A549 (cell line): ENCODE results near the gene PPOX. TPM values are rescaled to one million over a fixed set of nuclear protein-coding genes. Genes with fewer than 3 reads are reported as not detected.

Experiments
- ATAC-seq, 2 experiments: fragments of 200-7000 bp in 1 of 2; fragments of >200 bp in 1 of 2; cut with Nextera tagmentation in 1 of 2; cut with Tn5 transposase in 1 of 2; 3 replicates each; pipeline versions ENCODE4 v1.8.0 to v1.9.1; 2018 to 2020; ENCODE audit warnings: mild to moderate bottlenecking in 1 of 2, moderate library complexity in 1 of 2
- CTCF ChIA-PET: fragments of 300-600 bp; sonication (Branson Sonifier 250); formaldehyde crosslinking; extraction: SDS; loops from one replicate; lab custom pipeline; 2021; ENCODE audit warnings: antibody characterized with exemption, inconsistent platforms; lab: Yijun Ruan, JAX
- POLR2A ChIA-PET: fragments of 350-600 bp; formaldehyde crosslinking; extraction: SDS; loops from one replicate; lab custom pipeline; 2021; ENCODE audit warnings: antibody characterized with exemption, inconsistent platforms; lab: Yijun Ruan, JAX
- DNase-seq, 2 experiments: peaks; one replicate each; pipeline versions ENCODE4 v3.0.0 to v3.0.0-alpha.2; 2011 to 2016; ENCODE audit warnings: low read depth in 1 of 2, low spot score in 1 of 2
- FAIRE-seq: peaks from 2 replicates; lab custom pipeline; 2011; peaks lifted over from hg19 to GRCh38; lab: Jason Lieb, UNC
- H3K27ac ChIP-seq, 2 experiments: fragments of >200 bp; sonication (Bioruptor Twin); formaldehyde crosslinking; 3 replicates each; pipeline ENCODE4 v1.5.1; 2016 to 2017
- H3K4me1 ChIP-seq: fragments of >200 bp; sonication (Bioruptor Twin); formaldehyde crosslinking; 3 replicates; pipeline ENCODE4 v1.6.1; 2016
- H3K4me2 ChIP-seq: fragments of >200 bp; sonication (Bioruptor Twin); formaldehyde crosslinking; 3 replicates; pipeline ENCODE4 v1.6.1; 2016
- H3K4me3 ChIP-seq: fragments of >200 bp; sonication (Bioruptor Twin); formaldehyde crosslinking; 3 replicates; pipeline ENCODE4 v1.5.1; 2016
- H3K9me3 ChIP-seq: fragments of >200 bp; sonication (Bioruptor Twin); formaldehyde crosslinking; 3 replicates; pipeline ENCODE4 v1.6.1; 2016
- CBX2 ChIP-seq: fragments of 200-600 bp; sonication (generic); IDR thresholded peaks from 2 replicates; pipeline ENCODE4 v1.6.1; 2016; ENCODE audit warnings: low read depth, mild to moderate bottlenecking, borderline replicate concordance
- CHD2 ChIP-seq: fragments of 150-350 bp; IDR thresholded peaks from 2 replicates; pipeline ENCODE4 v1.6.1; 2014; ENCODE audit warnings: low read length; ENCODE audit not compliant: partially characterized antibody
- CHD4 ChIP-seq: fragments of 200-600 bp; sonication (generic); IDR thresholded peaks from 2 replicates; pipeline ENCODE4 v1.6.1; 2016; ENCODE audit warnings: antibody characterized with exemption, mild to moderate bottlenecking, borderline replicate concordance
- EHMT2 ChIP-seq: fragments of 200-600 bp; sonication (generic); IDR thresholded peaks from 2 replicates; pipeline ENCODE4 v1.6.1; 2016; ENCODE audit warnings: antibody characterized with exemption, low read depth, mild to moderate bottlenecking, moderate library complexity
- EP300 ChIP-seq, 2 experiments: fragments of >200 bp; sonication (Bioruptor Twin); formaldehyde crosslinking; IDR thresholded peaks; 2 replicates in 1 of 2; 3 replicates in 1 of 2; pipeline ENCODE4 v1.6.1; 2016 to 2017
- ESRRA ChIP-seq: fragments of 150-350 bp; IDR thresholded peaks from 2 replicates; pipeline ENCODE4 v1.6.1; 2014; ENCODE audit warnings: mild to moderate bottlenecking, low read length, borderline replicate concordance
- FOSB ChIP-seq: fragments of 250-450 bp; sonication (Bioruptor Pico); IDR thresholded peaks from 2 replicates; pipeline ENCODE4 v1.5.0; 2020; ENCODE audit warnings: mild to moderate bottlenecking, moderate library complexity
- FOSL2 ChIP-seq, 2 experiments: fragments of 450-650 bp in 1 of 2; fragments of >200 bp in 1 of 2; sonication (Bioruptor Twin) in 1 of 2; formaldehyde crosslinking; IDR thresholded peaks; 2 replicates each; pipeline versions ENCODE4 v1.5.0 to v1.6.1; 2016 to 2020; ENCODE audit warnings: mild to moderate bottlenecking in 1 of 2, moderate library complexity in 1 of 2
- FOXS1 ChIP-seq: fragments of 250-450 bp; sonication (Bioruptor Pico); IDR thresholded peaks from 2 replicates; pipeline ENCODE4 v1.5.0; 2020; ENCODE audit warnings: mild to moderate bottlenecking, moderate library complexity
- HEYL ChIP-seq: fragments of 250-450 bp; sonication (Bioruptor Pico); IDR thresholded peaks from 2 replicates; pipeline ENCODE4 v1.8.0; 2021; ENCODE audit warnings: mild to moderate bottlenecking, moderate library complexity
- HOXA7 ChIP-seq: fragments of 250-450 bp; sonication (Bioruptor Pico); IDR thresholded peaks from 2 replicates; pipeline ENCODE4 v1.5.0; 2020; ENCODE audit warnings: mild to moderate bottlenecking, moderate library complexity
- HOXB13 ChIP-seq: fragments of 250-450 bp; sonication (Bioruptor Pico); IDR thresholded peaks from 2 replicates; pipeline ENCODE4 v1.5.0; 2020; ENCODE audit warnings: low read depth, mild to moderate bottlenecking, moderate library complexity
- KDM1A ChIP-seq: fragments of 200-600 bp; sonication (generic); IDR thresholded peaks from 2 replicates; pipeline ENCODE4 v1.6.1; 2016; ENCODE audit warnings: low read depth, mild to moderate bottlenecking
- MAZ ChIP-seq: fragments of 150-350 bp; IDR thresholded peaks from 2 replicates; pipeline ENCODE4 v1.6.1; 2014; ENCODE audit warnings: antibody characterized with exemption, low read depth, low read length, borderline replicate concordance
- MYC ChIP-seq: IDR thresholded peaks from 2 replicates; pipeline ENCODE4 v1.6.1; 2012; ENCODE audit warnings: mild to moderate bottlenecking, inconsistent platforms, low read length, improper control_type of control experiment, borderline replicate concordance
- NFE2L2 ChIP-seq: fragments of 150-350 bp; conservative IDR thresholded peaks from 2 replicates; pipeline ENCODE4 v1.6.1; 2014; ENCODE audit warnings: low read length
- PHF8 ChIP-seq: fragments of 200-600 bp; sonication (generic); IDR thresholded peaks from 2 replicates; pipeline ENCODE4 v1.6.1; 2016; ENCODE audit warnings: low read depth, mild to moderate bottlenecking, antibody characterized with exemption, moderate library complexity, borderline replicate concordance
- POLR2A ChIP-seq: IDR thresholded peaks from 2 replicates; pipeline ENCODE4 v1.6.1; 2012; ENCODE audit warnings: mild to moderate bottlenecking, low read length
- POLR2AphosphoS2 ChIP-seq: conservative IDR thresholded peaks from 2 replicates; pipeline ENCODE4 v1.6.1; 2012; ENCODE audit warnings: low read length, improper control_type of control experiment, inconsistent platforms
- RAD21 ChIP-seq, 2 experiments: fragments of >200 bp in 1 of 2; sonication (Bioruptor Twin) in 1 of 2; formaldehyde crosslinking in 1 of 2; IDR thresholded peaks in 1 of 2; conservative IDR thresholded peaks in 1 of 2; 2 replicates in 1 of 2; 3 replicates in 1 of 2; pipeline ENCODE4 v1.6.1; 2012 to 2018; ENCODE audit warnings: inconsistent platforms in 1 of 2
- RCOR1 ChIP-seq: fragments of 150-350 bp; IDR thresholded peaks from 2 replicates; pipeline ENCODE4 v1.6.1; 2014; ENCODE audit warnings: antibody characterized with exemption, low read length, low read depth
- ZC3H11A ChIP-seq: fragments of 450-650 bp; IDR thresholded peaks from 2 replicates; pipeline ENCODE4 v1.6.1; 2014; ENCODE audit warnings: antibody characterized with exemption, mild to moderate bottlenecking
- ZFP36 ChIP-seq: fragments of 450-650 bp; IDR thresholded peaks from 2 replicates; pipeline ENCODE4 v1.6.1; 2014; ENCODE audit warnings: borderline replicate concordance; ENCODE audit not compliant: partially characterized antibody
- WGBS: methylation state at CpG from one replicate; pipeline ENCODE4 v1.1.6; 2017; ENCODE audit errors: missing lambda C conversion rate; 5-methylcytosine and 5-hydroxymethylcytosine counted together
- polyA plus RNA-seq, 4 experiments: library from polyadenylated mRNA; depleted of rRNA in 3 of 4; stranded (reverse); fragments of >200 nt; fragmentation: RNase III in 1 of 4; extraction: RNeasy Plus Mini Kit Qiagen cat#74134 plus additional on column Dnase treatment in 1 of 4; gene quantifications; 2 replicates in 3 of 4; 3 replicates in 1 of 4; pipeline ENCODE4 v1.2.3, GENCODE V29; 2011 to 2017
- TF ChIP-seq, protein P1 (sequence below): fragments of 250-450 bp; sonication (Bioruptor Pico); IDR thresholded peaks from 2 replicates; pipeline ENCODE4 v1.5.0; 2020; ENCODE audit warnings: low read depth, mild to moderate bottlenecking, moderate library complexity
- TF ChIP-seq, protein P2 (sequence below): IDR thresholded peaks from 2 replicates; pipeline ENCODE4 v1.6.1; 2012
- TF ChIP-seq, protein P3 (sequence below): fragments of 450-650 bp; IDR thresholded peaks from 2 replicates; pipeline ENCODE4 v1.6.1; 2014; ENCODE audit warnings: antibody characterized with exemption
- TF ChIP-seq, protein P4 (sequence below): fragments of >200 bp; sonication (Bioruptor Twin); formaldehyde crosslinking; IDR thresholded peaks from 2 replicates; pipeline ENCODE4 v1.6.1; 2016
- TF ChIP-seq, protein P5 (sequence below): fragments of >200 bp; sonication (Bioruptor Twin); formaldehyde crosslinking; IDR thresholded peaks from 3 replicates; pipeline ENCODE4 v1.5.1; 2016
- TF ChIP-seq, protein P6 (sequence below): fragments of 150-350 bp; IDR thresholded peaks from 2 replicates; pipeline ENCODE4 v1.6.1; 2014; ENCODE audit warnings: low read depth, mild to moderate bottlenecking, low read length

Gene PPOX
- polyA plus RNA-seq, 2 of the 4 experiments (the other 2 are of a cell fraction) = 13.8 to 14.1 TPM

DNA sequence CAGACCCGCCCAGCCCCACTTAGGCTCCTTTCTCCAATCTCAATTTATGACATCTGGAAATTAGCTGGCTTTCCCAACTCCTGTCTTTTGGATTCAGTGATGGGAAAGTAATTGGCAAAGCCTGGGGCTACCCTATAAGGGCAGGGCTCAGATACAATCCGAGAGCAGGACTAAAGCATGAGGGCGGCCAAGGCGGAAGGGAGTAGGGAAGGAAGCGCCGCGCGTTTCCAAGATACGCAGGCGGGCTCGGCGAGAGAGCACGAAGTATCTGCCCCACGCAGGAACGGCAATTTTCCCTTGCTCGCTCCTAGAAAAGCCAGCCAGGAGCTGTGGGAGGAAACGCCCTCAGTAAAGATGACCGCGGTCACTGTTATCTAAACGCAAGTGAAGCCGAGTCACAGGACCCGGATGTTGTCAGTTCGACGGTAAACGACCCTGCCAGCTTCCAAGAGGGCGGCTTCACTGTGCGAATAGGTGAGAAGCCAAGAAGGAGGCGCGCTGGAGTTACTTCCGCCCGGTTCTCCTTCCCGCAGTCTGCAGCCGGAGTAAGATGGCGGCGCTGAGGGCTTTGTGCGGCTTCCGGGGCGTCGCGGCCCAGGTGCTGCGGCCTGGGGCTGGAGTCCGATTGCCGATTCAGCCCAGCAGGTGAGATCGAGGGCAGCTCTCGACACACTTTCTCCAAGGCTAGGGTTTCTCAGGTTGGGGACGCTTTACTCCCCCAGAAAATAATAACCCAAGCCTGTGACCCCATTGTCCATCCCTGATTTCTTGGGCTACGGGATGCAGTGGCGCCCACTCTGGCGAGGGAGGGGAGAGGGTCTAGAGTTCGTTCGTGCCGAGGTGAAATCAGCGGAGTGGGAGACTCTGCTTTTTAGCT is 35.8 kb downstream of the PPOX start, which contains the start of gene NDUFS2 (continued):
- TF ChIP-seq, protein P1, sequence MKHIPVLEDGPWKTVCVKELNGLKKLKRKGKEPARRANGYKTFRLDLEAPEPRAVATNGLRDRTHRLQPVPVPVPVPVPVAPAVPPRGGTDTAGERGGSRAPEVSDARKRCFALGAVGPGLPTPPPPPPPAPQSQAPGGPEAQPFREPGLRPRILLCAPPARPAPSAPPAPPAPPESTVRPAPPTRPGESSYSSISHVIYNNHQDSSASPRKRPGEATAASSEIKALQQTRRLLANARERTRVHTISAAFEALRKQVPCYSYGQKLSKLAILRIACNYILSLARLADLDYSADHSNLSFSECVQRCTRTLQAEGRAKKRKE (CRISPR knock-in tag) = no peak
- no peak for TF ChIP-seq NFE2L2
- TF ChIP-seq, protein P2, sequence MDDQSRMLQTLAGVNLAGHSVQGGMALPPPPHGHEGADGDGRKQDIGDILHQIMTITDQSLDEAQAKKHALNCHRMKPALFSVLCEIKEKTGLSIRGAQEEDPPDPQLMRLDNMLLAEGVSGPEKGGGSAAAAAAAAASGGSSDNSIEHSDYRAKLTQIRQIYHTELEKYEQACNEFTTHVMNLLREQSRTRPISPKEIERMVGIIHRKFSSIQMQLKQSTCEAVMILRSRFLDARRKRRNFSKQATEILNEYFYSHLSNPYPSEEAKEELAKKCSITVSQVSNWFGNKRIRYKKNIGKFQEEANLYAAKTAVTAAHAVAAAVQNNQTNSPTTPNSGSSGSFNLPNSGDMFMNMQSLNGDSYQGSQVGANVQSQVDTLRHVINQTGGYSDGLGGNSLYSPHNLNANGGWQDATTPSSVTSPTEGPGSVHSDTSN = 0 out of 2 replicates have a peak, but pooled peaks have one; percentile 20
- no peak for TF ChIP-seq POLR2AphosphoS2
- TF ChIP-seq FOSL2 (IDR thresholded peaks at IDR 0.05) = no peak
- TF ChIP-seq FOSL2 (CRISPR knock-in tag; IDR thresholded peaks at IDR 0.05) = no peak
- no peak for TF ChIP-seq HEYL (CRISPR knock-in tag)
- TF ChIP-seq FOSB = no peak
- TF ChIP-seq, protein P3, sequence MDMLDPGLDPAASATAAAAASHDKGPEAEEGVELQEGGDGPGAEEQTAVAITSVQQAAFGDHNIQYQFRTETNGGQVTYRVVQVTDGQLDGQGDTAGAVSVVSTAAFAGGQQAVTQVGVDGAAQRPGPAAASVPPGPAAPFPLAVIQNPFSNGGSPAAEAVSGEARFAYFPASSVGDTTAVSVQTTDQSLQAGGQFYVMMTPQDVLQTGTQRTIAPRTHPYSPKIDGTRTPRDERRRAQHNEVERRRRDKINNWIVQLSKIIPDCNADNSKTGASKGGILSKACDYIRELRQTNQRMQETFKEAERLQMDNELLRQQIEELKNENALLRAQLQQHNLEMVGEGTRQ = no peak
- no peak for TF ChIP-seq RCOR1
- TF ChIP-seq MAZ = no peak
- no peak for TF ChIP-seq FOXS1 (CRISPR knock-in tag)
- no peak for TF ChIP-seq ZFP36
- TF ChIP-seq MYC = 0 out of 2 replicates have a peak, but pooled peaks have one; percentile 29
- no peak for TF ChIP-seq ZC3H11A
- no peak for TF ChIP-seq ESRRA
- no peak for TF ChIP-seq KDM1A
- no peak for TF ChIP-seq CHD4
- TF ChIP-seq RAD21 (conservative IDR thresholded peaks at IDR 0.05 in 1 of 2, IDR thresholded peaks at IDR 0.05 in 1 of 2) = no peak
- TF ChIP-seq, all 56 proteins: peak for 12

DNA sequence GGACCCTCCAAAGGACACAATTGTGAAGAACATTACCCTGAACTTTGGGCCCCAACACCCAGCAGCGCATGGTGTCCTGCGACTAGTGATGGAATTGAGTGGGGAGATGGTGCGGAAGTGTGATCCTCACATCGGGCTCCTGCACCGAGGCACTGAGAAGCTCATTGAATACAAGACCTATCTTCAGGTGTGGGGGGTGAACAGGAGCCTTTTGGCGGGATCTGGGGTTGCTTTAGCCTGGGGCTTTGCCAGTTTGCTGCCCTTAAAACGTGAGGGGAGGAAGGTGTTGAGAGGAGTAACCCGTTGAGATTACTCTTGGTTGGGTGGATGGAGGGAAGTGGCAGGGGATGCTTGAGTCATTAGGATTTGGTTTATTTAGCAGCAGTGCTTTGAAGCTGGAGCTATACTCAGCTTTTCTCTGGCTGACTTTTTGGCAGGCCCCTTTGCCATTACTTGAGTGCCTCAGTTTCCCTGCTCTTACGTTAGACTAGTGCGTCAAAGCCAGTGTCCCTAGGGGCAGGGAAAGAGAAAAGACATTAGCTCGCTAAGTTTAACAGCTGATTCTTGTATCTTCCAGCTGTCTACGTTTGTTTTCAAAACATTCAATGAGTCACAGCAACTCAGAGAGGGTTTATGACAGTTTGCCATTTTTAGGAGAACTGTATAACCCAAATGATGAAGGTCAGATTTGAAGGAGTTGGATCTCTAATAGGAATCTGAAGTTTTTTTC is 40.4 kb downstream of the PPOX start:
- H3K27ac ChIP-seq = no peak overlapping the region
- WGBS = 86% methylated on average over 12 of the region's 12 CpGs
- POLR2A ChIA-PET = interaction anchor here (0.5 kb wide), 1 partner anchor 65 kb away, joined by 3 read pairs; no protein-coding TSS in a partner anchor
- DNase-seq (no peak), FAIRE-seq (no peak), ATAC-seq (no peak)
- TF ChIP-seq ESRRA (no peak), HOXB13 (no peak), EHMT2 (no peak), KDM1A (no peak), FOSB (no peak), ZC3H11A (no peak), EP300 (IDR thresholded peaks at IDR 0.05) (no peak), HOXA7 (CRISPR knock-in tag) (no peak), CHD2 (no peak), HEYL (CRISPR knock-in tag) (no peak), PHF8 (no peak), CBX2 (no peak), POLR2A (no peak)
- TF ChIP-seq, protein P4, sequence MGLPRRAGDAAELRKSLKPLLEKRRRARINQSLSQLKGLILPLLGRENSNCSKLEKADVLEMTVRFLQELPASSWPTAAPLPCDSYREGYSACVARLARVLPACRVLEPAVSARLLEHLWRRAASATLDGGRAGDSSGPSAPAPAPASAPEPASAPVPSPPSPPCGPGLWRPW = no peak
- TF ChIP-seq, protein P5, sequence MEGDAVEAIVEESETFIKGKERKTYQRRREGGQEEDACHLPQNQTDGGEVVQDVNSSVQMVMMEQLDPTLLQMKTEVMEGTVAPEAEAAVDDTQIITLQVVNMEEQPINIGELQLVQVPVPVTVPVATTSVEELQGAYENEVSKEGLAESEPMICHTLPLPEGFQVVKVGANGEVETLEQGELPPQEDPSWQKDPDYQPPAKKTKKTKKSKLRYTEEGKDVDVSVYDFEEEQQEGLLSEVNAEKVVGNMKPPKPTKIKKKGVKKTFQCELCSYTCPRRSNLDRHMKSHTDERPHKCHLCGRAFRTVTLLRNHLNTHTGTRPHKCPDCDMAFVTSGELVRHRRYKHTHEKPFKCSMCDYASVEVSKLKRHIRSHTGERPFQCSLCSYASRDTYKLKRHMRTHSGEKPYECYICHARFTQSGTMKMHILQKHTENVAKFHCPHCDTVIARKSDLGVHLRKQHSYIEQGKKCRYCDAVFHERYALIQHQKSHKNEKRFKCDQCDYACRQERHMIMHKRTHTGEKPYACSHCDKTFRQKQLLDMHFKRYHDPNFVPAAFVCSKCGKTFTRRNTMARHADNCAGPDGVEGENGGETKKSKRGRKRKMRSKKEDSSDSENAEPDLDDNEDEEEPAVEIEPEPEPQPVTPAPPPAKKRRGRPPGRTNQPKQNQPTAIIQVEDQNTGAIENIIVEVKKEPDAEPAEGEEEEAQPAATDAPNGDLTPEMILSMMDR = no peak
- TF ChIP-seq, protein P6, sequence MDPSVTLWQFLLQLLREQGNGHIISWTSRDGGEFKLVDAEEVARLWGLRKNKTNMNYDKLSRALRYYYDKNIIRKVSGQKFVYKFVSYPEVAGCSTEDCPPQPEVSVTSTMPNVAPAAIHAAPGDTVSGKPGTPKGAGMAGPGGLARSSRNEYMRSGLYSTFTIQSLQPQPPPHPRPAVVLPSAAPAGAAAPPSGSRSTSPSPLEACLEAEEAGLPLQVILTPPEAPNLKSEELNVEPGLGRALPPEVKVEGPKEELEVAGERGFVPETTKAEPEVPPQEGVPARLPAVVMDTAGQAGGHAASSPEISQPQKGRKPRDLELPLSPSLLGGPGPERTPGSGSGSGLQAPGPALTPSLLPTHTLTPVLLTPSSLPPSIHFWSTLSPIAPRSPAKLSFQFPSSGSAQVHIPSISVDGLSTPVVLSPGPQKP = no peak
- no peaks in the 10 kb centered on the region for H3K9me3 ChIP-seq
- no peak overlapping the region for H3K4me2 ChIP-seq
- H3K4me1 ChIP-seq = peaks cover 12% of the 10 kb centered on the region
- CTCF ChIA-PET = interaction anchor here (0.5 to 18.8 kb wide), 8 partner anchors 8 to 1993 kb away, joined by 3 to 319 read pairs (median 4); partner anchors contain the start of genes APOA2, FCER1G and TOMM40L
- H3K4me3 ChIP-seq = no peak overlapping the region
